ENCODE data around the gene SPACA4. TPM values are rescaled to one million over a fixed set of nuclear protein-coding genes. Genes with fewer than 3 reads are reported as not detected.

SPACA4 gene
- total RNA-seq, 1 donor from 2014 or later: 0.98 TPM

DNA sequence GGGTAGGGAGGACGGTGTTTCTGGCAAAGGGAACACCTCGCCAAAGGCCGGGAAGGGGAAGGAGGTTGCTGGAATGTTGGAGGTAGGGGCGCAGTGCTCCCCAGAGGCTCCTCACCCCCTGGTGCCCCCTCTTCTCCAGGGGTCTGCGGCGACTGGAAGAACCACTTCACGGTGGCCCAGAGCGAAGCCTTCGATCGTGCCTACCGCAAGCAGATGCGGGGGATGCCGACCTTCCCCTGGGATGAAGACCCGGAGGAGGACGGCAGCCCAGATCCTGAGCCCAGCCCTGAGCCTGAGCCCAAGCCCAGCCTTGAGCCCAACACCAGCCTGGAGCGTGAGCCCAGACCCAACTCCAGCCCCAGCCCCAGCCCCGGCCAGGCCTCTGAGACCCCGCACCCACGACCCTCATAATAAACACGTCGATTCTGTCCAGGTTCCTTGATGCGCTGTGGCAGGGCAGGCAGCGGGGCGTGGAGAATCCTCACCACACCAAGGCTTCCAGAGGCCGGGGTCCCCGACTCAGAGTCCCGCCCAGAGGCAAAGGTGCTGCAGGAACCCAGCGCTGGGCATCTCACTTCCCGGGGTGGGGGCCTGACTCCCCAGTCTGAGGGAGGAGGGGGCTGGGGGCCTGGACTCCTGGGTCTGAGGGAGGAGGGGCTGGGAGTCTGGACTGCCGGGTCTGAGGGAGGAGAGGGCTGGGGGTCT, 7.4 kb upstream of the SPACA4 start:
- no peak overlapping the region for H3K4me3 ChIP-seq
- no peak for ATAC-seq
- intact Hi-C loops (cut with DNase I): no loop called here
- no peaks in the 10 kb centered on the region for H3K27me3 ChIP-seq
- no peaks in the 10 kb centered on the region for H3K9me3 ChIP-seq
- no peak for DNase-seq
- no peak overlapping the region for H3K27ac ChIP-seq
- TF ChIP-seq, protein P1, sequence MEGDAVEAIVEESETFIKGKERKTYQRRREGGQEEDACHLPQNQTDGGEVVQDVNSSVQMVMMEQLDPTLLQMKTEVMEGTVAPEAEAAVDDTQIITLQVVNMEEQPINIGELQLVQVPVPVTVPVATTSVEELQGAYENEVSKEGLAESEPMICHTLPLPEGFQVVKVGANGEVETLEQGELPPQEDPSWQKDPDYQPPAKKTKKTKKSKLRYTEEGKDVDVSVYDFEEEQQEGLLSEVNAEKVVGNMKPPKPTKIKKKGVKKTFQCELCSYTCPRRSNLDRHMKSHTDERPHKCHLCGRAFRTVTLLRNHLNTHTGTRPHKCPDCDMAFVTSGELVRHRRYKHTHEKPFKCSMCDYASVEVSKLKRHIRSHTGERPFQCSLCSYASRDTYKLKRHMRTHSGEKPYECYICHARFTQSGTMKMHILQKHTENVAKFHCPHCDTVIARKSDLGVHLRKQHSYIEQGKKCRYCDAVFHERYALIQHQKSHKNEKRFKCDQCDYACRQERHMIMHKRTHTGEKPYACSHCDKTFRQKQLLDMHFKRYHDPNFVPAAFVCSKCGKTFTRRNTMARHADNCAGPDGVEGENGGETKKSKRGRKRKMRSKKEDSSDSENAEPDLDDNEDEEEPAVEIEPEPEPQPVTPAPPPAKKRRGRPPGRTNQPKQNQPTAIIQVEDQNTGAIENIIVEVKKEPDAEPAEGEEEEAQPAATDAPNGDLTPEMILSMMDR (IDR thresholded peaks at IDR 0.05): no peak
- no peaks in the 10 kb centered on the region for H3K4me1 ChIP-seq
- H3K36me3 ChIP-seq: no peaks in the 10 kb centered on the region

DNA sequence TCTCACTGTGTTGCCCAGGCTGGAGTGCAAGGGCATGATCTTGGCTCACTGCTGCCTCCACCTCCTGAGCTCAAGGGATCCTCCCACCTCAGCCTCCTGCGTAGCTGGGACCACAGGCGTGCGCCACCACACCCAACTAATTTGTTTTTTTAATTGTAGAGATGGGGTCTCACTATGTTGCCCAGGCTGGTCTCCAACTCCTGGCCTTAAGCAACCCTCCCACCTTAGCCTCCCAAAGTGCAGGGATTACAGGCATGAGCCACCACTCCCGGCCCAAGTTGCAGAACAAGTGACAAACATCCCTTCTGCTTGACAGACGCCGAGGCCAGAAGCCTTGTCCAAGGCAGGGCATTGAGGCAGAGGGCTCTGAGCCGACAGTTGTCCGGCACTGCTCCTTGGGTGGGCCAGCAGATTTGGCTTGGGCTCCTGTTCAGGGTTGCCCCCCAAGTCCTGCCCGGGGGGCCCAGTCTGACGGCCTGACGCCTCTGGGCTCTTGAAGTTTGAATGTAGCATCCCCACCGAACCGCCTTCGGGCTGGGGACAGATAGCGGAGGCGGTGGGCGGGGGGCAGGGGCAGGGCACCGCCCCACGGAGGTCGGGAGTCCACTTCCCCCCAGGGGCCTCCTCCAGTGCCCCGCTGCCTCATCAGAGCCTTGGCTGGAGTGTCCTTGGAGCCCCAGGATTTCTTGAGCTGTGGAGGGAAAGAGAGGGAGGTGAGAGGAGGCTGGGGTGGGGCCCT, 5.7 kb upstream of the SPACA4 start:
- Histone ChIP-seq H3K27me3 (no peaks in the 10 kb centered on the region), H3K9me3 (no peaks in the 10 kb centered on the region), H3K36me3 (no peaks in the 10 kb centered on the region), H3K4me1 (no peaks in the 10 kb centered on the region), H3K27ac (no peak overlapping the region), H3K4me3 (no peak overlapping the region)
- ATAC-seq (no peak), DNase-seq (no peak)
- TF ChIP-seq, protein P1 (IDR thresholded peaks at IDR 0.05): no peak
- intact Hi-C loops (cut with DNase I): no loop called here

DNA sequence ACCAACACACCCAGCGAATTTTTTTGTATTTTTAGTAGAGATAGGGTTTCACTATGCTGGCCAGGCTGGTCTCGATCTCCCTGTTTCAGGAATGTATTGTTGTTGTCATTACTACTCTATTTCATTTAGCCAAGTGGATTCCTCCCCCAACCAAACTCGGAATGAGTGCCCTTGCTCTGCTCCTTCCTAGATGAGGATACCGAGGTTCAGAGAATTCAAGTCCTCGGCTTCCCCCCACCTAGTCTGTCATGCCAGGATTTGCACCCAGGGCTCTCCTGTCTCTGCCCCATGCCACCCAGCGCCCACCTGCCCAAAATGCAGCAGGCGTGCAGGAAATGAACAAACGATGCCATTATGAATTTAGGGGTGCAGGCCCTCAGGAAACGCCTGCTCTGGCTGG, 3.5 kb upstream of the SPACA4 start:
- no peak overlapping the region for H3K27ac ChIP-seq
- H3K27me3 ChIP-seq: no peaks in the 10 kb centered on the region
- ATAC-seq (no peak), DNase-seq (no peak)
- TF ChIP-seq, protein P1 (IDR thresholded peaks at IDR 0.05): no peak
- H3K36me3 ChIP-seq: no peaks in the 10 kb centered on the region
- intact Hi-C loops (cut with DNase I): no loop called here
- no peaks in the 10 kb centered on the region for H3K4me1 ChIP-seq
- H3K4me3 ChIP-seq: no peak overlapping the region
- no peaks in the 10 kb centered on the region for H3K9me3 ChIP-seq

DNA sequence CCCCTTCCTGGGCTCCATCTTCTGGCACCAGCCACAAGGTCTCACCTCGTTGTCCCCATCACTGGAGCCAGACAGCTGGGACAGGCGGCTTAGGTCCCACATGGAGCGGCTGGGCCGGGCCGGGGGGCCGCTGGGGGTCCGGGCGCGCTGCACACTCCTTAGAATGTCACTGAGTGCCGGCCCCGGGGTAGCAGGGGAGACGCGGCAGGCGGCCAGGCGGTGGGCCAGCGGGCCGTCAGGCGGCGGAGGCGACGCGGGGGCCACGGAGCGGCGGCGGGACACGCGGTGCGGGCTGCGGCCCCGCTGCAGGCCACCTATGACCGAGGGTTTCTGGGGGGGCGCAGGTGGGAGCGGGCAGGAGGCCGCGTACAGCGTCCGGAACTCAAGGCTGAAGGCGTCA, 3.1 kb upstream of the SPACA4 start:
- intact Hi-C loops (cut with DNase I): no loop called here
- DNase-seq (no peak), ATAC-seq (peak; percentile 5)
- Histone ChIP-seq H3K36me3 (no peaks in the 10 kb centered on the region), H3K9me3 (no peaks in the 10 kb centered on the region), H3K27me3 (no peaks in the 10 kb centered on the region), H3K4me1 (no peaks in the 10 kb centered on the region), H3K4me3 (no peak overlapping the region), H3K27ac (no peak overlapping the region)
- TF ChIP-seq, protein P1 (IDR thresholded peaks at IDR 0.05): no peak

DNA sequence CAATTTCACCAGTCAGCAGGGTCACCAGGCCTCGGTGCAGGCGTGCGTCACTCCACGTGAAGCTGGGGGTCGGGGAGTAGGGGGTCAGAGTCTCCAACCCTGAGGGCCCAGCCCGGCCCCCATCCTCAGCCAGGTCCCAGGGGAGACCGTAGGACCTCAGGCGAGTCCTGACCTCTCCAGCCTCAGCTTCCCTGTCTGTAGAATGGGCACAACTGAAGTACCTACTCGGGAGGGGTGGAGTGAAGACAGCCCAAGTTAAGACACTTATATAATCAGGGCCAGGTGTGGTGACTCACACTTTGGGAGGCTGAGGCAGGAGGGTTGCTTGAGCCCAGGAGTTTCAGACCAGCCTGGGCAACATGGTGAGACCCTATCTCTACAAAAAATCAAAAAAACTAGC, 2.7 kb upstream of the SPACA4 start:
- H3K27ac ChIP-seq: no peak overlapping the region
- TF ChIP-seq, protein P1 (IDR thresholded peaks at IDR 0.05): no peak
- no peaks in the 10 kb centered on the region for H3K4me1 ChIP-seq
- intact Hi-C loops (cut with DNase I): no loop called here
- H3K9me3 ChIP-seq: no peaks in the 10 kb centered on the region
- no peaks in the 10 kb centered on the region for H3K27me3 ChIP-seq
- DNase-seq: no peak
- ATAC-seq: no peak
- H3K36me3 ChIP-seq: no peaks in the 10 kb centered on the region
- H3K4me3 ChIP-seq: no peak overlapping the region
